Lung (tissue), 12 donors: ENCODE data around the gene RUBCN. TPM values are rescaled to one million over a fixed set of nuclear protein-coding genes. Genes with fewer than 3 reads are reported as not detected.

Source experiments
- ATAC-seq: fragments of 200-7000 bp; cut with Tn5 transposase; one replicate; pipeline ENCODE4 v1.9.1; 2020; ENCODE audit warnings: moderate number of reproducible peaks; ENCODE audit not compliant: insufficient read depth, low FRiP score
- DNase-seq, 3 donors: peaks; one replicate each; pipeline ENCODE4 v3.0.0-alpha.2; 2013 to 2017
- H3K27ac ChIP-seq, 2 donors: one replicate each; pipeline ENCODE4 v1.5.1; 2013; ENCODE audit warnings: mild to moderate bottlenecking in 2 of 2, moderate library complexity in 2 of 2, control low read depth in 1 of 2, inconsistent platforms in 1 of 2, low read depth in 1 of 2, low read length in 1 of 2
- H3K27me3 ChIP-seq, 3 donors: one replicate each; pipeline ENCODE4 v1.5.1; 2013; ENCODE audit warnings: low read length in 2 of 3; ENCODE audit not compliant: control insufficient read depth in 3 of 3, insufficient read depth in 3 of 3
- H3K36me3 ChIP-seq, 4 donors: one replicate each; pipeline ENCODE4 v1.5.1; 2013; ENCODE audit warnings: low read length in 4 of 4, mild to moderate bottlenecking in 1 of 4, moderate library complexity in 1 of 4; ENCODE audit not compliant: control insufficient read depth in 4 of 4, insufficient read depth in 4 of 4
- H3K4me1 ChIP-seq, 5 donors: one replicate each; pipeline ENCODE4 v1.5.1; 2013; ENCODE audit warnings: low read length in 5 of 5, mild to moderate bottlenecking in 2 of 5, moderate library complexity in 1 of 5; ENCODE audit not compliant: control insufficient read depth in 5 of 5, insufficient read depth in 5 of 5
- H3K4me3 ChIP-seq: one replicate; pipeline ENCODE4 v1.5.1; 2013; ENCODE audit warnings: mild to moderate bottlenecking, control low read depth, moderate library complexity
- H3K9ac ChIP-seq, 2 donors: one replicate each; pipeline ENCODE4 v1.5.1; 2013; ENCODE audit warnings: low read length in 2 of 2, control low read depth in 1 of 2; ENCODE audit not compliant: insufficient read depth in 1 of 2
- H3K9me3 ChIP-seq, 4 donors: one replicate each; pipeline ENCODE4 v1.5.1; 2013; ENCODE audit warnings: low read length in 3 of 4, mild to moderate bottlenecking in 1 of 4, moderate library complexity in 1 of 4; ENCODE audit not compliant: control insufficient read depth in 4 of 4, insufficient read depth in 3 of 4
- CTCF ChIP-seq: IDR thresholded peaks from 2 replicates; pipeline ENCODE4 v1.5.1; 2012; ENCODE audit warnings: mild to moderate bottlenecking; ENCODE audit errors: control extremely low read depth, extremely low read depth
- WGBS, 2 donors: extraction: QIAGEN DNeasy Blood & Tissue Kit; methylation state at CpG; one replicate each; pipeline ENCODE4 v1.1.7; 2013; 5-methylcytosine and 5-hydroxymethylcytosine counted together
- polyA plus RNA-seq, 2 donors: library from polyadenylated mRNA; stranded (reverse); fragments of 200-250 nt; gene quantifications; one replicate each; pipeline ENCODE4 v1.2.1, GENCODE V29; 2013
- total RNA-seq, 2 donors: library from RNA; depleted of rRNA in 1 of 2; stranded (reverse); fragments of >200 nt in 1 of 2; gene quantifications; one replicate each; pipeline ENCODE4 v1.2.1, GENCODE V29; 2014 to 2021
- donor health status: control.
- donor health status: control.
- donor health status: Bipolar disorder and iron deficiency.
- donor health status: healthy.
- donor health status: DM: yes; HTN: yes; CAD: no.

The RUBCN gene
- total and polyA plus RNA-seq, 4 donors = 11.9 to 34.1 (median 16.3) TPM

- 0 to 1% methylated on average over 43 of the region's 43 CpGs for WGBS, 2 donors
- ATAC-seq (peak; percentile 71), DNase-seq (peak; percentile 72 to 77 (median 72))
- H3K9me3 ChIP-seq = no peaks in the 10 kb centered on the region
- peak overlapping the region; percentile 86 for H3K4me3 ChIP-seq
- peak overlapping the region; percentile 37 to 91 for H3K9ac ChIP-seq
- no peaks in the 10 kb centered on the region for H3K36me3 ChIP-seq
- TF ChIP-seq CTCF = no peak
- no peaks in the 10 kb centered on the region for H3K27me3 ChIP-seq
- H3K4me1 ChIP-seq = peaks cover 0 to 22% (median 9%) of the 10 kb centered on the region in 5 donors
- H3K27ac ChIP-seq = peak overlapping the region; percentile 93 to 94
These were observed 13.7 kb upstream of the RUBCN start for GRCh38 chr3:197750396-197750831.

GRCh38 chr3:197749601-197750395 is 13.1 kb upstream of the RUBCN start, which contains the start of gene FYTTD1:
Gene FYTTD1, plus strand, starts transcription at chr3:197749883. Its CDS starts 89 bp downstream, at chr3:197749972.
- TF ChIP-seq CTCF = peak; percentile 16
- no peaks in the 10 kb centered on the region for H3K9me3 ChIP-seq
- peaks cover 0 to 22% (median 9%) of the 10 kb centered on the region in 5 donors for H3K4me1 ChIP-seq
- H3K4me3 ChIP-seq = peak within 1 kb of the TSS; percentile 86
- no peaks in the 10 kb centered on the region for H3K27me3 ChIP-seq
- peak within 1 kb of the TSS; percentile 37 to 93 for H3K9ac ChIP-seq
- 0% methylated on average over 94 to 104 of the region's 104 CpGs for WGBS, 2 donors
- H3K27ac ChIP-seq = peak within 1 kb of the TSS; percentile 93 to 94
- DNase-seq (peak; percentile 90 to 95 (median 92)), ATAC-seq (peak; percentile 97)
- H3K36me3 ChIP-seq = no peaks in the 10 kb centered on the region

GRCh38 chr3:197749315-197749600 is 12.6 kb upstream of the RUBCN start:
- Histone ChIP-seq H3K4me3 (peak overlapping the region; percentile 3), H3K4me1 (peaks cover 0 to 22% (median 9%) of the 10 kb centered on the region in 5 donors), H3K9ac (peak overlapping the region; percentile 21 to 93), H3K27ac (peak overlapping the region; percentile 49 to 94), H3K27me3 (no peaks in the 10 kb centered on the region), H3K9me3 (no peaks in the 10 kb centered on the region), H3K36me3 (no peaks in the 10 kb centered on the region)
- TF ChIP-seq CTCF = no peak
- DNase-seq = peak in 1 of 3 donors; percentile 74
- ATAC-seq = no peak
- WGBS, 2 donors = 0% methylated on average over 18 of the region's 18 CpGs
